Measurements from ENCODE around the gene NDUFS8. TPM values are rescaled to one million over a fixed set of nuclear protein-coding genes. Genes with fewer than 3 reads are reported as not detected.

Gene NDUFS8
- total RNA-seq, 5 donors from 2014 or later (not counting 1 experiment from before 2014, with no cell fraction given) = 76.9 to 102 (median 91.1) TPM

DNA sequence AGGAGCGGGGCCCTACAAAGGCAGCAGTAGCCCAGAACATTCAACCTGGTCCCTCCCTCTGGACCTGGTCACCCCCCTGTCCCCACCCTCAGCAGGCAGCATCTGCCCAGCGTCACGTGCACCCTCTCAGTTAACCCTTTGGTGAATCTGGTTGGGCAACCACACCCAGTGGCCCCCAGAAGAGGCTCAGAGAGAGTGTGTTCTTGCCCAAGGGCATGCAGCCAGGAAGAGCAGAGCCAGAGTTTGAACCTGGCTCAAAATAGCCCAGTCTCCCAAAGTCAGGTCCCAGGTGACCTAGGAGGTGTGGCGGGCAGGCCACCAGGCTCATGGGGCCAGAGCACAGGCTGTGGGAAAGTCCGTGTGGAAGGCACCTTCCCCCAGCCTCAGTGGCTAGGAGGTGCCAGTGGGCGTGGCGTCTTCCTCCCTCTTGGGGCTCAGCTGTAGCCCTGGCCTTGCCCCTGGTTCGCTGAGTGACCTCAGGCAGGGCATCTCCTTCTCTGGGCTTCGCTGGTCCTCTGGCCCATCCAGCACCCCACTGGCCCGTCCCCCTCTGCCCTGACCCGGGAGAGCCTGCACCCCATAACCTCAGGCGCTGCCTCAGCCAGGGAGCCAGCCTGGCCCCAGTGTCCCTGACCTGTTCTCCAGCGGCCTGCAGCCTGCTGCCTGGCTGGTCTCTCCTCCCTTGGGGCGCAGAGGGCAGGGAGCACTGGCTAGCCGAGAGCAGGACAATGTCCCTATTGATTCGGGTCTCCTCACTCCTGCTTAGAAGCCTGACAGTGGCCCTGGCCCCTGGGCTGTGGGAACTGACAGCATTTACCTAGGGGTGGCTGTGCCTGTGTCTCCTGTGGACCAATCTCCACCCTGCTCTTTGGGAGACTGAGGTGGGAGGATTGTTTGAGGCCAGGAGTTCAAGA, 13.3 kb upstream of the NDUFS8 start:
- H3K27me3 Mint-ChIP-seq = no peaks in the 10 kb centered on the region
- Histone ChIP-seq H3K36me3 (ENCODE audit: control insufficient read depth in 2 of 2, extremely low read depth in 1 of 2, insufficient read depth in 1 of 2, low read length in 1 of 2) (no peaks in the 10 kb centered on the region), H3K9me3 (no peaks in the 10 kb centered on the region), H3K4me3 (ENCODE audit: control insufficient read depth in 1 of 2, extremely low read depth in 1 of 2, low read length in 1 of 2) (no peak overlapping the region), H3K27me3 (replicated peaks in 1 of 2; ENCODE audit: control insufficient read depth in 2 of 2, extremely low read depth in 1 of 2, insufficient read depth in 2 of 2, low read length in 1 of 2) (peaks cover 0 to 30% of the 10 kb centered on the region in 2 experiments), H3K4me1 (ENCODE audit: control insufficient read depth in 1 of 2, extremely low read depth in 1 of 2, insufficient read depth in 2 of 2, low read length in 2 of 2) (no peaks in the 10 kb centered on the region), H3K27ac (ENCODE audit: low read length) (no peak overlapping the region)
- CTCF ChIA-PET = no interaction called here
- POLR2A ChIA-PET = no interaction called here
- DNase-seq = no peak
- H3K36me3 Mint-ChIP-seq = no peaks in the 10 kb centered on the region
- WGBS (ENCODE audit: insufficient coverage) = 76% methylated on average over 14 of the region's 16 CpGs
- H3K4me3 Mint-ChIP-seq = no peak overlapping the region
- H3K4me1 Mint-ChIP-seq = no peaks in the 10 kb centered on the region
- no peak for ATAC-seq (replicated peaks in 1 of 4)
- H3K9me3 Mint-ChIP-seq = no peaks in the 10 kb centered on the region
- no peak overlapping the region for H3K27ac Mint-ChIP-seq

GRCh38 chr11:68017980-68018729, 12.3 kb upstream of the NDUFS8 start:
- no peak for ATAC-seq (replicated peaks in 1 of 4)
- Mint-ChIP-seq H3K27ac (no peak overlapping the region), H3K4me3 (no peak overlapping the region), H3K9me3 (no peaks in the 10 kb centered on the region), H3K4me1 (no peaks in the 10 kb centered on the region), H3K36me3 (no peaks in the 10 kb centered on the region), H3K27me3 (no peaks in the 10 kb centered on the region)
- no peak for DNase-seq
- no peaks in the 10 kb centered on the region for H3K4me1 ChIP-seq (ENCODE audit: control insufficient read depth in 1 of 2, extremely low read depth in 1 of 2, insufficient read depth in 2 of 2, low read length in 2 of 2)
- ChIA-PET CTCF (no interaction called here), POLR2A (no interaction called here)
- no peaks in the 10 kb centered on the region for H3K36me3 ChIP-seq (ENCODE audit: control insufficient read depth in 2 of 2, extremely low read depth in 1 of 2, insufficient read depth in 1 of 2, low read length in 1 of 2)
- WGBS (ENCODE audit: insufficient coverage) = 85% methylated on average over 23 of the region's 27 CpGs
- no peak overlapping the region for H3K27ac ChIP-seq (ENCODE audit: low read length)
- H3K9me3 ChIP-seq = no peaks in the 10 kb centered on the region
- H3K4me3 ChIP-seq (ENCODE audit: control insufficient read depth in 1 of 2, extremely low read depth in 1 of 2, low read length in 1 of 2) = no peak overlapping the region
- H3K27me3 ChIP-seq (replicated peaks in 1 of 2; ENCODE audit: control insufficient read depth in 2 of 2, extremely low read depth in 1 of 2, insufficient read depth in 2 of 2, low read length in 1 of 2) = peaks cover 0 to 20% of the 10 kb centered on the region in 2 experiments

DNA sequence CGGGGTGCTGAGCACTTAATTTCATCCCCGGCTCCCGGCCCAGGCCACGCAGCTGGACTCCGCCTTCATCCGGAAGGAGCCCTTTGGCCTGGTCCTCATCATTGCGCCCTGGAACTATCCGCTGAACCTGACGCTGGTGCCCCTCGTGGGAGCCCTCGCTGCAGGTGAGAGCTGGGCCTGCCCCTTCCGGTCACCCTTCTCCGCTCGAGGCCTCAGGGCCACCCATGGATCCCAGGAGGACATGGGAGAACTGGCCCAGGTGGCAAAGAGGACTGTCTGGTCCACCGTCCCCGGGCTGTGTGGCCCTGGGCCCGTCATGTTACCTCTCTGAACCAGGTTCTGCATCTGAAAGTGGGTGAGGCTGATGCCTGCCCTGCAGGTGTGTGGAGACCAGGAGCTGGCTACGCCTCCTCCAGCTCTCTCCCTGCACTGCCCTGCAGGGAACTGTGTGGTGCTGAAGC, 11.7 kb upstream of the NDUFS8 start:
- no peak for DNase-seq
- H3K27ac ChIP-seq (ENCODE audit: low read length) = no peak overlapping the region
- Mint-ChIP-seq H3K27ac (no peak overlapping the region), H3K4me1 (no peaks in the 10 kb centered on the region), H3K9me3 (no peaks in the 10 kb centered on the region), H3K36me3 (no peaks in the 10 kb centered on the region), H3K27me3 (no peaks in the 10 kb centered on the region), H3K4me3 (no peak overlapping the region)
- no peaks in the 10 kb centered on the region for H3K36me3 ChIP-seq (ENCODE audit: control insufficient read depth in 2 of 2, extremely low read depth in 1 of 2, insufficient read depth in 1 of 2, low read length in 1 of 2)
- H3K4me3 ChIP-seq (ENCODE audit: control insufficient read depth in 1 of 2, extremely low read depth in 1 of 2, low read length in 1 of 2) = no peak overlapping the region
- H3K9me3 ChIP-seq = no peaks in the 10 kb centered on the region
- CTCF ChIA-PET = no interaction called here
- POLR2A ChIA-PET = no interaction called here
- no peaks in the 10 kb centered on the region for H3K4me1 ChIP-seq (ENCODE audit: control insufficient read depth in 1 of 2, extremely low read depth in 1 of 2, insufficient read depth in 2 of 2, low read length in 2 of 2)
- H3K27me3 ChIP-seq (replicated peaks in 1 of 2; ENCODE audit: control insufficient read depth in 2 of 2, extremely low read depth in 1 of 2, insufficient read depth in 2 of 2, low read length in 1 of 2) = peaks cover 0 to 16% of the 10 kb centered on the region in 2 experiments
- ATAC-seq (replicated peaks in 1 of 4) = no peak
- WGBS (ENCODE audit: insufficient coverage) = 91% methylated on average over 15 of the region's 18 CpGs

GRCh38 chr11:68019486-68019885, 11.0 kb upstream of the NDUFS8 start:
- H3K4me3 ChIP-seq (ENCODE audit: control insufficient read depth in 1 of 2, extremely low read depth in 1 of 2, low read length in 1 of 2) = no peak overlapping the region
- no peaks in the 10 kb centered on the region for H3K27me3 Mint-ChIP-seq
- WGBS (ENCODE audit: insufficient coverage) = 83% methylated on average over 5 of the region's 12 CpGs
- ATAC-seq (replicated peaks in 1 of 4) (no peak), DNase-seq (no peak)
- H3K9me3 ChIP-seq = no peaks in the 10 kb centered on the region
- H3K36me3 Mint-ChIP-seq = no peaks in the 10 kb centered on the region
- H3K4me3 Mint-ChIP-seq = no peak overlapping the region
- H3K36me3 ChIP-seq (ENCODE audit: control insufficient read depth in 2 of 2, extremely low read depth in 1 of 2, insufficient read depth in 1 of 2, low read length in 1 of 2) = no peaks in the 10 kb centered on the region
- H3K27ac ChIP-seq (ENCODE audit: low read length) = no peak overlapping the region
- no peak overlapping the region for H3K27ac Mint-ChIP-seq
- POLR2A ChIA-PET = no interaction called here
- H3K4me1 Mint-ChIP-seq = no peaks in the 10 kb centered on the region
- no peaks in the 10 kb centered on the region for H3K4me1 ChIP-seq (ENCODE audit: control insufficient read depth in 1 of 2, extremely low read depth in 1 of 2, insufficient read depth in 2 of 2, low read length in 2 of 2)
- CTCF ChIA-PET = no interaction called here
- H3K27me3 ChIP-seq (replicated peaks in 1 of 2; ENCODE audit: control insufficient read depth in 2 of 2, extremely low read depth in 1 of 2, insufficient read depth in 2 of 2, low read length in 1 of 2) = peaks cover 0 to 13% of the 10 kb centered on the region in 2 experiments
- no peaks in the 10 kb centered on the region for H3K9me3 Mint-ChIP-seq

DNA sequence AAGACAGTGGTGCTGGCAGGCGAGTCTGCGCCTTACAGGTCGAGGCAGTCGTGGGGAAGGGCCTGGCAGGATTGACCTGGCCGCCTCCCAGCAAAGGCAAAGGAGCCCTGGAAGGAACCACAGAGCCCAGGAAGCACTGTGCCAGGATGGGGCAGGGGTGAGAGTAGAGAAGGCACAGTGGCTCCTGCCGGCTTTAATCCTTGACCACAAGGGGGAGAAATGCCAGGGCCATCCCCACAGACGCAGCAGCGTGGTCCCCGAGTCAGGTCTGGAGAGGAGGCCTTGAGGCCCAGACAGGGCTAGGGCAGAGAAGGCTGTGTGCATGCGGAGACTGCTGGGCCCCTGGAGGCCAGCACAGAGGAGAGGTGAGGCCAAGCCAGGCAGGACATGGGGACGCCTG, 9.9 kb upstream of the NDUFS8 start:
- 57% methylated on average over 11 of the region's 11 CpGs for WGBS (ENCODE audit: insufficient coverage)
- Mint-ChIP-seq H3K4me3 (no peak overlapping the region), H3K27ac (no peak overlapping the region), H3K27me3 (no peaks in the 10 kb centered on the region), H3K36me3 (peaks cover 6% of the 10 kb centered on the region), H3K4me1 (no peaks in the 10 kb centered on the region), H3K9me3 (peaks cover 4 to 5% (median 5%) of the 10 kb centered on the region in 3 donors)
- POLR2A ChIA-PET = no interaction called here
- ATAC-seq (replicated peaks in 1 of 4) (no peak), DNase-seq (no peak)
- Histone ChIP-seq H3K9me3 (no peaks in the 10 kb centered on the region), H3K27me3 (replicated peaks in 1 of 2; ENCODE audit: control insufficient read depth in 2 of 2, extremely low read depth in 1 of 2, insufficient read depth in 2 of 2, low read length in 1 of 2) (peaks cover 0 to 8% of the 10 kb centered on the region in 2 experiments), H3K36me3 (ENCODE audit: control insufficient read depth in 2 of 2, extremely low read depth in 1 of 2, insufficient read depth in 1 of 2, low read length in 1 of 2) (no peaks in the 10 kb centered on the region), H3K4me1 (ENCODE audit: control insufficient read depth in 1 of 2, extremely low read depth in 1 of 2, insufficient read depth in 2 of 2, low read length in 2 of 2) (no peaks in the 10 kb centered on the region), H3K27ac (ENCODE audit: low read length) (no peak overlapping the region), H3K4me3 (ENCODE audit: control insufficient read depth in 1 of 2, extremely low read depth in 1 of 2, low read length in 1 of 2) (no peak overlapping the region)
- CTCF ChIA-PET = no interaction called here

DNA sequence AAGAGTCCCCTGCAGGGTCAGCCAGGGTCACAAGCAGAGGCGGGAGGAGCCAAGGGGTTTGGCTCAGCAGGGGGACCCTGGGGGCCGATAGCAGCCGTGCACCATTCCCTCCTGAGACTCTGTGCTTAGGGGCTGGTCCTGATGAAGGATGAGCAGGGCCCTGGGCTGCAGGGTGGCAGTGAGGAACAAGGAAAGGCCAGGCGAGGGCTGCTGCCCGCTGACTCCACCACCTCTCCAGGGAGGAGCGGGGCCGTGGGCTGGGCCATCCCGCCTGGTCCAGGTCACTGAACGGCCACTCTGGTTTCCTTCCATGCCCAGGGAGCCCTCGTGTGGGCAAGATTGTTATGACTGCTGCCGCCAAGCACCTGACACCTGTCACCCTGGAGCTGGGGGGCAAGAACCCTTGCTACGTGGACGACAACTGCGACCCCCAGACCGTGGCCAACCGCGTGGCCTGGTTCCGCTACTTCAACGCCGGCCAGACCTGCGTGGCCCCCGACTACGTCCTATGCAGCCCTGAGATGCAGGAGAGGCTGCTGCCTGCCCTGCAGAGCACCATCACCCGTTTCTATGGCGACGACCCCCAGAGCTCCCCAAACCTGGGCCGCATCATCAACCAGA, 9.2 kb upstream of the NDUFS8 start:
- no peaks in the 10 kb centered on the region for H3K4me1 Mint-ChIP-seq
- H3K27ac ChIP-seq (ENCODE audit: low read length) = no peak overlapping the region
- ChIA-PET POLR2A (no interaction called here), CTCF (no interaction called here)
- H3K4me3 ChIP-seq (ENCODE audit: control insufficient read depth in 1 of 2, extremely low read depth in 1 of 2, low read length in 1 of 2) = no peak overlapping the region
- no peak for ATAC-seq (replicated peaks in 1 of 4)
- no peak overlapping the region for H3K4me3 Mint-ChIP-seq
- no peak for DNase-seq
- H3K9me3 Mint-ChIP-seq = peaks cover 4 to 5% (median 5%) of the 10 kb centered on the region in 3 donors
- H3K4me1 ChIP-seq (ENCODE audit: control insufficient read depth in 1 of 2, extremely low read depth in 1 of 2, insufficient read depth in 2 of 2, low read length in 2 of 2) = no peaks in the 10 kb centered on the region
- 83% methylated on average over 26 of the region's 27 CpGs for WGBS (ENCODE audit: insufficient coverage)
- no peaks in the 10 kb centered on the region for H3K36me3 ChIP-seq (ENCODE audit: control insufficient read depth in 2 of 2, extremely low read depth in 1 of 2, insufficient read depth in 1 of 2, low read length in 1 of 2)
- no peaks in the 10 kb centered on the region for H3K27me3 Mint-ChIP-seq
- H3K36me3 Mint-ChIP-seq = peaks cover 6% of the 10 kb centered on the region
- peaks cover 0 to 8% of the 10 kb centered on the region in 2 experiments for H3K27me3 ChIP-seq (replicated peaks in 1 of 2; ENCODE audit: control insufficient read depth in 2 of 2, extremely low read depth in 1 of 2, insufficient read depth in 2 of 2, low read length in 1 of 2)
- no peak overlapping the region for H3K27ac Mint-ChIP-seq
- no peaks in the 10 kb centered on the region for H3K9me3 ChIP-seq
